Fibroblast of skin of back (primary cell): ENCODE results near the gene PLEKHM3.

Experiments
- DNase-seq: peaks from one replicate; pipeline ENCODE4 v3.0.0-alpha.2; 2013

Gene PLEKHM3

DNA sequence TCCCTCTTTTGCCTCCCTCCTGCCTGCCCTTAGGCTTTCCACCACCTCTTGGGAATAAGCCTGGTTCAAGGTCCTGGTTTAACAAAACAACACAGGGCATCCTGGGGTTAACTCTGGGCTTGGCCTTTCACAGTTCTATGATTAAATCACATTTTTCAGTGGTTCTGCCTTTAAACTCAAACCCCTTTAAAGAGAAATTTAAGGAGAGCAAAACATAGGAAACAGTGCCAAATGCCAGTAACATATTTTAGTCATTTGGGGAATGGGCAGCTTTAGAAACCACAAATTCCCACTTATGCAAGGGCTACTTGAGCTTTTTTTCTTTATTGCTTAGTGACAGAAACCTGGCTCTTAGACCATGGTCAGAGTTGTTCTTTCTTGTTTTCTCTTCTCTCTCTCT lies 143.4 kb downstream of the PLEKHM3 start:
- no peak for DNase-seq

DNA sequence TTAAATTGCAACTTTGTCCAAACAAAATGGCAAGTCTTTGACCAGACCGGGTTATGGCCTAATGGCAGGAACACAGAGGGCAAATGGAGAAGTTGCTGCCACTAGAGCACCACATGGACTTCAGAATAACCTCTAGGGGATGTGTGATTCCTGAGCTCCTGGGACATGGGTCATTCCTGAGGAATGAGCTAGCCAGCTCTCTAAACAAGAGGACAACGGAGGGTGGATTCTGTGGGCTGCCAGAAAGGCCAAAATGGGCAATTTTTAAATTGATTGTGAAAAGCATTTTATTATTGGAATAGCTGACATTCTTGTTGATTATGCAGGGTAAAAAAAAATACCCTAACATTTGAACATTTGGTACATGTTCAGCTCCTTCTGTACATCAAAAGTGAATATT lies 145.8 kb downstream of the PLEKHM3 start:
- DNase-seq: peak; percentile 79

DNA sequence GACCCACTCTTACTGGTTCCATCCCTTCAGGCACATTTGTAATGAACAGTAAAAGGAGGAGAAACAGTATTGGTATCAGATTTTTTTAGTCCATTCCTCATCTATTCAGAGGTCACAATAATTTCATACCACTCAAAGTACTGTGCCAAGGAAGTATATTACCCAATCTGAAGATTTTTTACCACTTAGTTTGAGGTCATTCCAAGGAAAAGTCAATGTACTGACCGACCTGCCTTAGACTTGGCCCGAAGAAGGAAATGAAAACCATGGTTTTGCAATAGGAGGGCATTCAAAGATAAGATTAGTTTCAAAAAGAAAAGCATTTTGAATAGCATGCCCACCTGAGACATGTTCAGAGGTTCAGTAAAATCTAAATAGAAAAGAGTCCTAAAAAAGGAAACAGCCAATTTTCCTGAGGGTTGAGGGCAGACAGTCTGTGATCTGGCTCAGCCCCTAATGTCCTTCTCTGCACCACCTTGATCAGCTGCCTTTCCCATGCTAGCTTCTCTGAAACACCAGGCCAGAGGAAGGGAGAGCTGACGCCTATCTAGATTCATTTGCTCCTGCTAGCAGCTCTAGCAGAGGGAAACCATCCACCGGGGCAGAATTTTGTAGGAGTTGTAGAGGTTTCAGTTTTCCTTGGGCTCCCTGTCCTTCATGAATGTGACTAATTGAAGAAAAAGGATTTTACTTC lies 148.3 kb downstream of the PLEKHM3 start:
- no peak for DNase-seq

DNA sequence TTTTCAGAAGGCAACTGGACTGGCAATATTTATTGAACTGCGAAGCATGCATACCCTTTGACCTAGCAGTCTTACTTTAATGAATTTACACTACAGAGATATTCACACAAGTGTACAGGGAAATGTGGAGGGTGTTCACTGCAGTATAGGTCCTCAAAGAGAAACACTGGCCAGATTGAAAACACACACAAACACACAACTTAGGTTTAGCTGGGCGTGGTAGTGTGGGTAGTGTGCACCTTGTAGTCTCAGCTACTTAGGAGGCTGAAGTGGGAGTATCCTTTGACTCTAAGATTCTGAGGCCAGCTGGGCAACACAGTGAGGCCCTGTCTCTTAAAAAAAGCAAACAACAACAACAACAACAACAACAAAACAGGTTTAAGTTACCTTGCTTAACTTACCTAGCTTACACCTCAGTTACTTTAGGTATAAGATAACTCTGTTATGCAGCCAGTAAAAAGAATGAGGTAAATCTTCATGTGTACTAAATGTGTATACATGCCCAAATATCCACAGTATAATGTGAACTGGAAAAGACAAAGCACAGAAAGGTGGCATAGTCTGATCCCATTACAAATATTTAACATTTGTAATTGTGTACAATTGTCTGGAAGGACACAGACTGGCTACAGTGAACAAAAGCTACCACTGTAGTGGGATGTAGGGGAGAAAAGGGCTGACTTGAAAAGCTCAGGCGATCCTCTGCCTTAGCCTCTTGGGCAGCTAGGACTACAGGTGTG lies 149.7 kb downstream of the PLEKHM3 start:
- DNase-seq: no peak

DNA sequence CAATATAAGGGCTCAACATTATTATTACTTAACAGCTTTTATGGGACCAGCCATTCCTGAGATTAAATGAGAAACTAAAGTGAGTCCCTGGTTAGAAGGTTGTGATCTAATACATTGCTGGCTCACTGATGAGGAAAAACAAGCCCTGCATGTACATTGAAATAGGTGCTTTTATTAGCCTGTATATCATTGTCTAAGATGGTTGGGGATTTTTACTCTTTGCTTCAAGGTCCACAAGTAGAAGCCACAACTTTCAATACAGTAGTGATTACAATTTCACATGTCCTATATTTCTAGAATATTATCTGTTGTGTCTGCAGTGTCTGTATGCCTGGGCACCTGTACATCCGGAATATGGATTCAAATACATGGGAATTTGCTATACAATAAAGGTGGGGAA lies 151.5 kb downstream of the PLEKHM3 start:
- DNase-seq: no peak

DNA sequence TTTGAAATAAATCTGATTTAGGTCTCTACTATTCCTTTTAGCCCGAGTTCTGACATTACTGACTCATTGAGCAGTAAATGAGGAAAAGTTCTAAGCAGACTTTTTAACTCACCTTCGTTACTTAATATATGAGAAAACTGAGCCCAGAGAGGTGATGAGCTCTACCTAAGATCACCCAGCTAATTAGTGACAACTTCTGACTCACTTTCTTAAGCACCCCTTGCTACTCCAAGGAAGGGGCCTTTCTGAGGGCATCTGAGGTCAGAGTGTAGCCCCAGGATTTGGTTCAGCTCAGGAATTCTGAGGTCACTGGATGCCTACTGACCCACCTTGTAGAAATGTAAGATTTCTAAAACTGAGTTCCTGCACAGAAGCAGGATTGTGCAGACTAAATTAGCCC lies 153.4 kb downstream of the PLEKHM3 start:
- no peak for DNase-seq

DNA sequence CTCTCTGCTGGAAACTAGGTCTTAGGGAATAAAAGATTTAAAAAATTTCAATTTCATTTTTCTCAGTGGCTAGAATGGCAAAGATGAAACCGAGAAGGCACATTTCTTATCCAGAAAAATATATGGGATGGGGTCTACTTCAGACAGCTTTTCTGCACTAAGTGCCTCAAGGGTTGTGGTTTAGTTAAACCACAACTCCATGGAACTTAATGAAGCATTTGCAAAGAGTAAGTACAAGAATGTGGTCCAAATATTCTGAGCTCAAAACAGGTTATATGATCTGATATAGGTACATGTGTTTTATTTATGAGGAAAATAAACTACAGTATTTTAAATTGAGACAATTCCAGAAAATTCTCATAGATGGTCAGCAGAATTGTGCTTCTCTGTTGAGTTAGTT lies 153.8 kb downstream of the PLEKHM3 start:
- DNase-seq: no peak

- DNase-seq: no peak
Observed at GRCh38 chr2:207870814-207871213, 154.5 kb downstream of the PLEKHM3 start.

- DNase-seq: peak; percentile 60
Observed at GRCh38 chr2:207869784-207870778, 155.2 kb downstream of the PLEKHM3 start.

GRCh38 chr2:207868855-207869596 lies 156.3 kb downstream of the PLEKHM3 start:
- DNase-seq: no peak

DNA sequence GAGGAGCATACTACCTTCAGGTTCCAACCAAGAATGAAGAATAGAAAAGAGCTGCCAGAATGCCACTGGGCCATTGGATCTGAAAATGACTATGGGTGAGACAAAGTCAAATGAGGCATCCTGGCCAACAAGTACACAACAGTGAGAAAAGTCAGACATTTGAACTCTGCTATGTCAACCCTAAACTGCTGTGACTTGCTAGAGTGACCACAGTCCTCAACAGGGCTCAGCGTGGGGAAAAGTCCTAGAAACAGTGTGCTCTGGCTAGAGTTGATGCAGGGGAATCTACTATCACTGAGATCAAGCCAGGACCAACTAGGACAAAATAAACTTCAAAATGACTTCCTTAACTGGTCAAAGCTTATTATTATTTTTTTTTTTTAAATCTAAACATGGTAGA lies 157.4 kb downstream of the PLEKHM3 start:
- DNase-seq: no peak

GRCh38 chr2:207867056-207867455 lies 158.3 kb downstream of the PLEKHM3 start:
- no peak for DNase-seq

- DNase-seq: no peak
Observed at GRCh38 chr2:207865210-207865609, 160.1 kb downstream of the PLEKHM3 start.

DNA sequence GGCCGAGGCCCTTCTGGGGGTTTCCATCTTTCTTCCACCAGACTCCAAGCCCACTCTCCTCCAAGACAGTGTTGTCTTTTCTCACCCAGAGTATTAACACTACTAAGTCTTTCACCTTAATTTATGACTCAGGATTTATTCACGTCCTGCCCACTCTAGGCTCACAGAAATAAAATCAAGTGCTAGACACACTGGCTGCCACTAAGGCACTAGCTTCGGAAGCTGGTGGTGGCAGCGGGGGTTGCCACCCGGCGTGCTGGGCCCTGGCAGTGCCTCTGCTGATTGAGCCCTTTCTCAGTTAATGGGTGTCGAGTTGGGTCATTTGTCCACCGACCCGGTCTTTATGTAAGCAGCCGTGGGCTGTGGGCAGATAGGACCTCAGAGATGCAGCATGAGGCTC lies 162.0 kb downstream of the PLEKHM3 start:
- DNase-seq: no peak

GRCh38 chr2:207861789-207862188 lies 163.5 kb downstream of the PLEKHM3 start:
- no peak for DNase-seq

GRCh38 chr2:207860685-207861084 lies 164.6 kb downstream of the PLEKHM3 start:
- no peak for DNase-seq

DNA sequence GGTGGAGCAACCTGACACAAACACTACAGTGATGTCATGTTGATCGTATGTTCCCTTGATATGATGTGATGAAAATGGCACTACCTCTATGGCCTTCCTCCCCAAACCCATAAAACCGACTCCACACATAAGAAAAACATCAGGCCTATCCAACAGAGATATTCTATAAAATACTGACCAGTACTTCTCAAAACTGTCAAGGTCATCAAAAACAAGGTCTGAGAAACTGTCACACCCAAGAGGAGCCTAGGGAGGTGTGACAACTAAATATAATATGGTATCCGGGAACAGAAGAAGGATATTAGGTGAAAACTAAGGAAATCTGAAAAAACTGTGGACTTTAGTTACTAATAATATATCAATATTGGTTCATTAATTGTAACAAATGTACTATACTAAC lies 169.7 kb downstream of the PLEKHM3 start:
- no peak for DNase-seq

DNA sequence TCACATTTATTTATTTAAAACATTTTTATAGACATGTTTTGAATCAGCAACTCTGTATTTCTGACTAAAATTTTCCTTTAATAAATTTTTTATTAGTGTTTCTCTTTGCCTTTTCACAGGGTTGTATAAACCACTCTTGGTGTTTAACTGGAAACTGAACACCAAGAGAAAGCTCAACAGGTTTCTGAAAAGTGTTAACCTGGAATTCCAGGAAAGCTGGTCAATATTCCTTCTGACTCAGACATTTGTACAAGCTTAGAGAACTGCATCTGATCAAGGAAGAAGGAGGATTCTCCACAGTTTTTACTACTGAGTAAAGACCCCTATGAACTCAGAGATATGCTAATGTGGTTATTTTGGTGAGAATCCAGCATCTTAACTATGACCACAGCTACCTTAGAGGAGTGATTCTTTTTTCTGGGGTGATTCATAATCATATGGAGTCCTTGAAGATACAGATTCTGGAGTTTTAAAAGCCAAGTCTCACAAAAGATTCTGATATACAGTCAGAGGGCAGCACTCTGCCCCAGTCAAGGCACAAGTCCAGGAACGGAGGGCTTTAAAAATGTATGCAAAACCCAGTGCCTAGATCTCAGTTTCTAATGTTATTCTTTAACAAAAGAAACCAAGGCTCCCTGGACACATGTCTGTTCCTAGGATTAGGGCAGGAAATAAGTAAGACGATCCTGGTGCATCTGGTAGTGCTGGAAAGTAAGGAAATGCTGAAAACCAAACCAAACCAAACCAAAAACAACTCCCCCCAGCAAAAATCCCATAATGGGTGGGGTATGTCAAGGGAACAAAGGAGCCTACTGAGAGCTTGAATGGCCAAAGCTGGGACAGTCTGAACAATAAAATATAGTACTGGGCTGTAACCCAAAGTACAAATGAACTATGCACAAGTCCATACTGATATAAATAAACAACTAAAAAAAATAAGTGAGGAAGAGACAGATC lies 170.6 kb downstream of the PLEKHM3 start:
- DNase-seq: peak; percentile 66

DNA sequence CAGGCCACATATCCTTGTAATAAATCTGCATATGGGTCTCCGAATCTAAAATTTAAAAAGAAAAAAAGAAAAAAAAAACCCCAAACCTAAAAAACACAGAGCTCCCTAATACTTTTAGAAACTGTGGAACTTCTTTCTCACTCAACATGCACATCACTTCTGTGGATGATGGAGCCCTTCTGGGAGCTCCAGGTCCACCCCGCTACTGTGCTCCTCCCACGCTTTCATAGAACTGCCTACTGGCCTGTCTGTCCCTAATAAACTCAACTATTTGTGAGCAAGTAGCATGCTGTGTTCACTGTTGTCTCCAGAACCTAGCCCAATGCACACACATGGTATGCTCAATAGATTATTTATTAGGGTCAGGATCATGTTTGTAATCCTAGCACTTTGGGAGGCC lies 172.5 kb downstream of the PLEKHM3 start:
- no peak for DNase-seq

GRCh38 chr2:207849443-207849842 lies 175.9 kb downstream of the PLEKHM3 start:
- no peak for DNase-seq

- DNase-seq: no peak
Observed at GRCh38 chr2:207848545-207848928, 176.8 kb downstream of the PLEKHM3 start.
